KMS-11 (cell line): Measurements from ENCODE around the gene STAB1.
A peak's percentile ranks its signal among the peaks of the same experiment; 100 is the strongest.

Source experiments
- H2AFZ ChIP-seq: fragments of 200-600 bp; sonication (generic); 2 replicates; pipeline ENCODE4 v1.6.1; 2016; ENCODE audit warnings: antibody characterized with exemption, mixed run types, low read depth
- H3K27ac ChIP-seq: fragments of 200-600 bp; sonication (generic); 2 replicates; pipeline ENCODE4 v1.6.1; 2016; ENCODE audit warnings: mild to moderate bottlenecking, mixed run types
- H3K27me3 ChIP-seq: fragments of 200-600 bp; sonication (generic); 2 replicates; pipeline ENCODE4 v1.6.1; 2017; ENCODE audit warnings: mild to moderate bottlenecking, low read depth, mixed run types, moderate library complexity; ENCODE audit not compliant: insufficient read depth
- H3K36me3 ChIP-seq: fragments of 200-600 bp; sonication (generic); 2 replicates; pipeline ENCODE4 v1.6.1; 2017; ENCODE audit warnings: mild to moderate bottlenecking, mixed run types; ENCODE audit not compliant: insufficient read depth
- H3K4me1 ChIP-seq: fragments of 200-600 bp; sonication (generic); 2 replicates; pipeline ENCODE4 v1.6.1; 2016; ENCODE audit warnings: mild to moderate bottlenecking, low read depth, mixed run types; ENCODE audit not compliant: poor library complexity, severe bottlenecking
- H3K4me2 ChIP-seq: fragments of 200-600 bp; sonication (generic); 2 replicates; pipeline ENCODE4 v1.7.0; 2016; ENCODE audit warnings: mild to moderate bottlenecking, mixed run types
- H3K4me3 ChIP-seq: fragments of 200-600 bp; sonication (generic); IDR thresholded peaks from 2 replicates; pipeline ENCODE4 v1.6.1; 2017; ENCODE audit warnings: low read depth, low read length, mixed read lengths; ENCODE audit not compliant: insufficient read depth
- H3K79me2 ChIP-seq: fragments of 200-600 bp; sonication (generic); 2 replicates; pipeline ENCODE4 v1.6.1; 2016; ENCODE audit warnings: low read depth, mixed run types; ENCODE audit not compliant: insufficient read depth
- H3K9ac ChIP-seq: fragments of 200-600 bp; sonication (generic); 2 replicates; pipeline ENCODE4 v1.6.1; 2016; ENCODE audit warnings: mild to moderate bottlenecking, mixed run types
- H4K20me1 ChIP-seq: fragments of 200-600 bp; sonication (generic); 2 replicates; pipeline ENCODE4 v1.6.1; 2016; ENCODE audit warnings: mild to moderate bottlenecking, mixed run types; ENCODE audit not compliant: insufficient read depth
- TF ChIP-seq, protein P1 (sequence below): fragments of 200-600 bp; sonication (generic); conservative IDR thresholded peaks from 2 replicates; pipeline ENCODE4 v1.6.1; 2017; ENCODE audit warnings: low read depth, mild to moderate bottlenecking, antibody characterized with exemption, low read length, moderate library complexity, mixed read lengths

The STAB1 gene

DNA sequence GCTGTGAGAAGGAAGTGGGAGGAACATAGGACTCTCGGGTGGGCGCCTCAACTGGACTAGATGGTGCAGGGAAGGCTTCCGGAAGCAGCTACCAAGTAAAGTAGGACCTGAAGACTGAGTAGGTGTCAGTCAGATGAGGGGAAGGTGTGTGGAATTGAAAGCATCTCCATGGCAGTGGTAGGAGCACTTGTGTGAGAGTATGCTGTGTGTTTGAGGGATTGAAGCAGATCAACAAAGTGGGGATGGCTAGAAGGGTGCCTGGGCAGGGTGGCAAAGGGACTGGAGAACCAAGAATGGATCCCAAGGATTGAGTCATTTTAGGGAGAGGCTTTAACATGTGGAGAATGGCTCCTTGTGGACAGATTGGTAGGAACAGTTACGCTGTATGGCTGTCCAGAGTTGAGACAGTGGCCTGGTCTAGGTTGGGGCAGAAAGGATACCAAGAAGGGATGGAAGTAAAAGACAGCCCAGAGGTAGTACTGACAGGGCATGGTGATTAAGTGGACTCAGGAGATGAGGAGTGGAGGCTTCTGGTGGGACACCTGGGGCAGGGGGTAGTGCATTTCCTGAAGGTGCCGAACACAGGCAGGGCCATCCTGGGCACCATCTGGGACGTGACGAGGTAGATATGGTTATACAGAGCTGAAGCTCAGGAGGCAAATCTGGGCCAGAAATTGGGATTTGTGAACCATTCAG, 42.7 kb downstream of the STAB1 start:
- H2AFZ ChIP-seq, result no peak overlapping the region
- no peaks in the 10 kb centered on the region for H4K20me1 ChIP-seq
- no peaks in the 10 kb centered on the region for H3K27me3 ChIP-seq
- H3K79me2 ChIP-seq, result peaks cover 38% of the 10 kb centered on the region; the same call in 1 of the 2 replicates
- peaks cover 18% of the 10 kb centered on the region for H3K4me1 ChIP-seq
- TF ChIP-seq, protein P1, sequence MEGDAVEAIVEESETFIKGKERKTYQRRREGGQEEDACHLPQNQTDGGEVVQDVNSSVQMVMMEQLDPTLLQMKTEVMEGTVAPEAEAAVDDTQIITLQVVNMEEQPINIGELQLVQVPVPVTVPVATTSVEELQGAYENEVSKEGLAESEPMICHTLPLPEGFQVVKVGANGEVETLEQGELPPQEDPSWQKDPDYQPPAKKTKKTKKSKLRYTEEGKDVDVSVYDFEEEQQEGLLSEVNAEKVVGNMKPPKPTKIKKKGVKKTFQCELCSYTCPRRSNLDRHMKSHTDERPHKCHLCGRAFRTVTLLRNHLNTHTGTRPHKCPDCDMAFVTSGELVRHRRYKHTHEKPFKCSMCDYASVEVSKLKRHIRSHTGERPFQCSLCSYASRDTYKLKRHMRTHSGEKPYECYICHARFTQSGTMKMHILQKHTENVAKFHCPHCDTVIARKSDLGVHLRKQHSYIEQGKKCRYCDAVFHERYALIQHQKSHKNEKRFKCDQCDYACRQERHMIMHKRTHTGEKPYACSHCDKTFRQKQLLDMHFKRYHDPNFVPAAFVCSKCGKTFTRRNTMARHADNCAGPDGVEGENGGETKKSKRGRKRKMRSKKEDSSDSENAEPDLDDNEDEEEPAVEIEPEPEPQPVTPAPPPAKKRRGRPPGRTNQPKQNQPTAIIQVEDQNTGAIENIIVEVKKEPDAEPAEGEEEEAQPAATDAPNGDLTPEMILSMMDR, result no peak
- peak overlapping the region; percentile 95 for H3K4me2 ChIP-seq
- peak overlapping the region; percentile 50 for H3K4me3 ChIP-seq
- peak overlapping the region; percentile 77; the same call in 1 of the 2 replicates for H3K9ac ChIP-seq
- no peak overlapping the region; the same call in 1 of the 2 replicates for H3K27ac ChIP-seq
- H3K36me3 ChIP-seq, result no peaks in the 10 kb centered on the region; the same call in 1 of the 2 replicates

DNA sequence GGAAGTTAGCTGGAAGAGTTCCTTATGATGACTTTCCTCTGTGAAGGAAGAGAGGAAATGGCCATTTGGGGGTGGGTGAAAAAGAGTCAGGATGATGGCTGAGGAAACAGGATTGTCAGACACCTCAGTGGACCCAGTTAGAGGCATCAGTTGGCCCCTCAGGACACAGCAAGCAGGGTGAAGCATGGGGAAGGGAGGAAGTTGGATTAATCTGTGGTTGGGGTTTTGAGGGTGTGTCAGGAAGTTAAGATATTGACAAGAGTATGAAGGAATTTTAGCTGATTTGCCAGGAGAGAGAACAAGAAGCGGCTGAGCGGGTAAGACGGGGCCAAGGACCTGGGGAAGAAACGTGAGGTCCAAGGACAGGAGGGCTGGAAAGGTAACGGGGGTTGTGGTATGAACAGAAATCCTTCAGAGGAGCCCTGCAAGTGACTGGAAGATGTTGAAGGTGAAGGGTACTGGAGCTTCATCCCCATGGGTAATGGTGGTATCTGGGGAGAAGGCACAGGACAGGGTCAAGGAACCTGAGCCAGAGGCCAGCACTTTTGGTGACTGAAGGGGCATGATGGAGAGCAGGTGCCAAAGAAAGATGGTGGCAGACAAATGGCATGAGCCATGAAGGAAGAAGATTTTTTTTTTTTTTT, 44.0 kb downstream of the STAB1 start:
- Histone ChIP-seq H3K4me1 (peaks cover 18% of the 10 kb centered on the region), H3K4me2 (no peak overlapping the region; the same call in 1 of the 2 replicates), H3K9ac (no peak overlapping the region), H3K27me3 (no peaks in the 10 kb centered on the region), H3K36me3 (no peaks in the 10 kb centered on the region; the same call in 1 of the 2 replicates), H3K79me2 (peaks cover 38% of the 10 kb centered on the region; the same call in 1 of the 2 replicates), H3K4me3 (no peak overlapping the region), H2AFZ (no peak overlapping the region), H3K27ac (no peak overlapping the region), H4K20me1 (no peaks in the 10 kb centered on the region)
- TF ChIP-seq, protein P1, result no peak

DNA sequence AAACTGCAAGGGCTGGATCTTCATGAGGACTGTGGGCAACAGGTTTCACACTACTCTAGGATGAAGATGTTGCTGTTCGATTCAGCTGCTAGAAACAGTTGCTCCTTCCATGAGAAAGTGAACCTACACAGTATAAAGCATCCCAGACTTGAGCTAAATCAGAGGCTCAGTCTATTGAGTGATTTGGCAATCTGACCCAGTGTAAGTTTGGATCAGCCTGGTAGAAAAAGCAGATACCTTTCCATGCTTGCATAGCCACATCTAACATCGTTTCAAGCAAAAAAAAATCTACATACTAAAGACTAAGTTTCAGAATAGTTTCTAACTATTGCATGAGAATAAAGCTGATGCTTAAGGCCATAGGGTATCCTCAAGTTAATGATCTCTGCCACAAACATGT, 45.9 kb downstream of the STAB1 start:
- TF ChIP-seq, protein P1, result no peak
- peaks cover 36% of the 10 kb centered on the region for H3K4me1 ChIP-seq
- no peaks in the 10 kb centered on the region; the same call in 1 of the 2 replicates for H3K36me3 ChIP-seq
- H3K4me2 ChIP-seq, result no peak overlapping the region
- H3K27ac ChIP-seq, result no peak overlapping the region
- no peak overlapping the region for H3K4me3 ChIP-seq
- no peaks in the 10 kb centered on the region for H4K20me1 ChIP-seq
- peaks cover 38% of the 10 kb centered on the region; the same call in 1 of the 2 replicates for H3K79me2 ChIP-seq
- no peak overlapping the region for H2AFZ ChIP-seq
- no peak overlapping the region for H3K9ac ChIP-seq
- H3K27me3 ChIP-seq, result no peaks in the 10 kb centered on the region

DNA sequence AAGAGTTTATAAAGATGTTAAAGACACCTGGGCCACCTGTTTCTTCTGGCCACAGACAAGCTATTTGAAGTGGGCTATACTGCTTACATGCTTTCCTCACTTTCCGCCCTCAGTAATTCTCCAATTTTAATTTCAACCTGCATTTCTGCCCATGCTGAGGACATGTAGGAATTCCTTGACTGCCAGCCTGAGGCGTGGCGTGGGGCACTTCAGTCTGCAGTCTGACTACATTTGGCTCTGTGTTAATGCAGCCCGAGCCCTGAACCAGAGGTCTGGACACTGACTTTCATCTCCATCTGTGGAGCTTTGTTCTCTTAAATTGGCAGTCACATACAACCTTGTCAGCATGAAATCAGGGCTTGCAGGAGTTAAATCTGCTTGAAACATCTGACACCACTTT, 49.8 kb downstream of the STAB1 start:
- Histone ChIP-seq H3K79me2 (peaks cover 10% of the 10 kb centered on the region; the same call in 1 of the 2 replicates), H4K20me1 (no peaks in the 10 kb centered on the region), H3K27me3 (no peaks in the 10 kb centered on the region), H3K9ac (no peak overlapping the region), H3K4me1 (peaks cover 53% of the 10 kb centered on the region), H2AFZ (no peak overlapping the region), H3K27ac (no peak overlapping the region), H3K4me3 (no peak overlapping the region), H3K4me2 (no peak overlapping the region), H3K36me3 (no peaks in the 10 kb centered on the region; the same call in 1 of the 2 replicates)
- TF ChIP-seq, protein P1, result no peak
